ENCODE results near the gene HK1. TPM values are rescaled to one million over a fixed set of nuclear protein-coding genes. Genes with fewer than 3 reads are reported as not detected.

The HK1 gene
- polyA plus RNA-seq, result 10 to 100 TPM in 1 of 4 donors, 1 to 10 TPM in 3; 3.8 to 21.8 (median 9.1) TPM
- long read RNA-seq, donor 1, partial matches to known transcripts, result 0 of 1 reads
- long read RNA-seq, donor 1, other reads (novel, unspliced or antisense), result 0 of 1 reads
- long read RNA-seq, donor 2, partial matches to known transcripts, result 0 of 1 reads
- long read RNA-seq, donor 2, other reads (novel, unspliced or antisense), result 0 of 1 reads
- long read RNA-seq, donor 3, partial matches to known transcripts, result 0 of 1 reads
- long read RNA-seq, donor 3, other reads (novel, unspliced or antisense), result 0 of 1 reads
- long read RNA-seq, donor 4, result 0 reads
- long read RNA-seq, donor 5, partial matches to known transcripts, result 0 of 1 reads
- long read RNA-seq, donor 5, other reads (novel, unspliced or antisense), result 0 of 1 reads
- long read RNA-seq, donor 6, partial matches to known transcripts, result 0 of 3 reads
- long read RNA-seq, donor 6, other reads (novel, unspliced or antisense), result 0 of 3 reads
- long read RNA-seq, donor 7, result 0 reads
- long read RNA-seq, donor 8, result 0 reads
- long read RNA-seq, donor 9, partial matches to known transcripts, result 0 of 1 reads
- long read RNA-seq, donor 9, other reads (novel, unspliced or antisense), result 0 of 1 reads
- long read RNA-seq, donor 10, transcript HK1-202 (18 exons, 3,605 nt), result major isoform, 7 of 7 reads
- long read RNA-seq, donor 10, partial matches to known transcripts, result 0 of 7 reads
- long read RNA-seq, donor 10, other reads (novel, unspliced or antisense), result 0 of 7 reads

DNA sequence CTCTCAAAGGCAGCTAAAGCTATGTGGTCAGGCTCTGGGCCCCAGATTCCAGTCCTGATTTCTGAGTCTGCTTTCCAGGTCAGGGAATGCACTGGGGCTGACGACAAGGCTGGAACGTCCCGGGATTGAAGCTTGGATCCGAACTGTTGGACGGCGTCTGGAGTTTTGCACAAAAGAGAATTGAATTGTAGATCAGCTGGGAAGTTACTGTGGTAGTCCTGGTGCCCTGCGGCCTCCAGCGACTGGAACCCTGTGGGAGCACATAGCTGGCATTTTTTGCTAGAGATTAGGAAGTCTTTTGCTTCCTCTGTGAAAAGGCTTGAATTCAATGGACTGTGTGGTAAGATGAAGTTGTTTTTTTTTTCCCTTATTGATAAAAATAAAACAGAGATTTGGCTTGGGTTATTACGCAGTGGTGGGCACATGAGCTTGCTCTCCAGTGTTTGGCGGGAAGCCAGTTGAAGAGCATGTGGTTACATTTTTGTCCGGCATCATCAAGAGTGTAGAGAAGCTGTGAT lies at the start of gene HK1:
HK1 (plus strand) TSS at position 51 of the 518 bp plus-strand sequence.
- no peak for FAIRE-seq
- Histone ChIP-seq H3K4me1 (ENCODE audit: control insufficient read depth in 3 of 3, insufficient read depth in 2 of 3, low read depth in 1 of 3, low read length in 2 of 3) (no peaks in the 10 kb centered on the region), H3K27me3 (ENCODE audit: control insufficient read depth in 3 of 3, insufficient read depth in 3 of 3, low read length in 3 of 3) (no peaks in the 10 kb centered on the region), H3K9me3 (ENCODE audit: control insufficient read depth in 2 of 2, insufficient read depth in 1 of 2, low read depth in 1 of 2, low read length in 1 of 2) (no peaks in the 10 kb centered on the region), H3K27ac (ENCODE audit: low read depth in 1 of 3, low read length in 2 of 3) (no peak within 1 kb of the TSS), H3K36me3 (ENCODE audit: control insufficient read depth in 3 of 3, insufficient read depth in 2 of 3, low read depth in 1 of 3, low read length in 3 of 3) (no peaks in the 10 kb centered on the region), H3K4me3 (ENCODE audit: low read depth in 1 of 3, low read length in 3 of 3) (no peak within 1 kb of the TSS)
- 60 to 80% (median 78%) methylated on average over 11 of the region's 11 CpGs for WGBS, 3 donors
- DNase-seq, result no peak

DNA sequence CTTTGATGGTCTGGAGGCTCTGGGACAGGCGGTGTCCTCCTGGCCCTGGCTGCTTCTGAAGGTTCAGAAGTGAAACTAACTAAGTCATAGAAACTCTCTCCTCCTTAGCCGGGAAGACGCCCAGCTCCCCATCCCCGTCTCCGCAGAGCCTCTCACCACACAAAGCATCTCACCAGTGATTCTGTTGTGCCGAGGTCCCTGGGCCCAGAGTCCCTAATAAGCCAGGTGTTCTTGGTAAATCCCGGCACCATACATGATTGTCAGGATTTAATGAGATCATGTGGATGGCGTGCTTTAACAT lies 48.7 kb upstream of the HK1 start:
- DNase-seq (no peak), FAIRE-seq (no peak)
- H3K27me3 ChIP-seq (ENCODE audit: control insufficient read depth in 3 of 3, insufficient read depth in 3 of 3, low read length in 3 of 3), result no peaks in the 10 kb centered on the region
- H3K4me3 ChIP-seq (ENCODE audit: low read depth in 1 of 3, low read length in 3 of 3), result peak overlapping the region in 1 of 3 donors; percentile 4
- WGBS, 3 donors, result 13 to 36% (median 25%) methylated on average over 8 of the region's 8 CpGs
- peak overlapping the region; percentile 70 to 94 (median 91) for H3K27ac ChIP-seq (ENCODE audit: low read depth in 1 of 3, low read length in 2 of 3)
- peaks cover 21 to 68% (median 21%) of the 10 kb centered on the region in 3 donors for H3K4me1 ChIP-seq (ENCODE audit: control insufficient read depth in 3 of 3, insufficient read depth in 2 of 3, low read depth in 1 of 3, low read length in 2 of 3)
- peaks cover 2 to 82% (median 12%) of the 10 kb centered on the region in 3 donors for H3K36me3 ChIP-seq (ENCODE audit: control insufficient read depth in 3 of 3, insufficient read depth in 2 of 3, low read depth in 1 of 3, low read length in 3 of 3)
- H3K9me3 ChIP-seq (ENCODE audit: control insufficient read depth in 2 of 2, insufficient read depth in 1 of 2, low read depth in 1 of 2, low read length in 1 of 2), result no peaks in the 10 kb centered on the region

DNA sequence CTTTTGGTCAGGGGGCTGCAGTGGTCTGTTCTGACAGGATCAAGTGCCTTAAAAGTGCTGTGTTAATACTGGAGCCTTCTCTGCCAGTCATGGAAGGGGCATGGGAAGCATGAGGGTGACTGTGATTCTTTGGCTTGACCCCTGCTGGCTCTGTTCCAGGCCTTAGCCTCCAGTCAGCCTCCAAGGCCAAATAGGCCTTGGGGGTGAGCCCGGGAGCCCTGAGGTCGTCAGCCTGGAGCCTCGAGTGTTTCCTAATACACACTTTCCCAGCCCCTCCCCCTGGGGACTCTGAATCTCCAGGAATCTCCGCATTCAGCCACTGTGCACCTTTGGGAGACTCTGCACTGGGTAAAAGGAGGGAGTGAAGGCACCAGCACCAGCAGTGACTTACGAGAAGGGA lies 48.2 kb upstream of the HK1 start:
- no peaks in the 10 kb centered on the region for H3K9me3 ChIP-seq (ENCODE audit: control insufficient read depth in 2 of 2, insufficient read depth in 1 of 2, low read depth in 1 of 2, low read length in 1 of 2)
- peak overlapping the region; percentile 70 to 94 (median 91) for H3K27ac ChIP-seq (ENCODE audit: low read depth in 1 of 3, low read length in 2 of 3)
- peaks cover 15 to 63% (median 16%) of the 10 kb centered on the region in 3 donors for H3K4me1 ChIP-seq (ENCODE audit: control insufficient read depth in 3 of 3, insufficient read depth in 2 of 3, low read depth in 1 of 3, low read length in 2 of 3)
- H3K36me3 ChIP-seq (ENCODE audit: control insufficient read depth in 3 of 3, insufficient read depth in 2 of 3, low read depth in 1 of 3, low read length in 3 of 3), result peaks cover 2 to 88% (median 13%) of the 10 kb centered on the region in 3 donors
- DNase-seq (no peak), FAIRE-seq (no peak)
- H3K27me3 ChIP-seq (ENCODE audit: control insufficient read depth in 3 of 3, insufficient read depth in 3 of 3, low read length in 3 of 3), result no peaks in the 10 kb centered on the region
- no peak overlapping the region for H3K4me3 ChIP-seq (ENCODE audit: low read depth in 1 of 3, low read length in 3 of 3)
- 53 to 69% (median 68%) methylated on average over 5 of the region's 5 CpGs for WGBS, 3 donors

DNA sequence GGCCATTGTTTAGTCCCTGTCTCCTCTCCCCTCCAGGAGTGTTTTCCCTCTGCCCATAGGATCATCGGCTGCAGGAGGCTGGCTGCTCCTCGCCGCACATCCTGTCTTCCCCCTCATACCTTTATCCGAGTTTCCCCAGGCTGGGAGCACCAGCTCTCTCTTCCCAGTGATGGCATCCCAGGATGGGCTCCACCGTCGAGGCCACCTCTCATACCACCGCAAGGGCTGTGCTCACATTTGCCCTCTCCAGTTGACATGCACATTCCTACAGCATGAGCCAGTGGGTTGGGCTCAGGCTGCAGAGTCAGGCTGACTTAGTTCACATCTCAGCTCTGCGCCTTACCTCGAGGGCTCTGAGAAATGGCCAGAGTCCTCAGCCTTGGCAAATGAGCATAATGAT lies 46.0 kb upstream of the HK1 start:
- Histone ChIP-seq H3K27ac (ENCODE audit: low read depth in 1 of 3, low read length in 2 of 3) (peak overlapping the region in 2 of 3 donors; percentile 7 to 27), H3K27me3 (ENCODE audit: control insufficient read depth in 3 of 3, insufficient read depth in 3 of 3, low read length in 3 of 3) (no peaks in the 10 kb centered on the region), H3K4me1 (ENCODE audit: control insufficient read depth in 3 of 3, insufficient read depth in 2 of 3, low read depth in 1 of 3, low read length in 2 of 3) (peaks cover 8 to 44% (median 11%) of the 10 kb centered on the region in 3 donors), H3K36me3 (ENCODE audit: control insufficient read depth in 3 of 3, insufficient read depth in 2 of 3, low read depth in 1 of 3, low read length in 3 of 3) (peaks cover 2 to 87% (median 15%) of the 10 kb centered on the region in 3 donors), H3K9me3 (ENCODE audit: control insufficient read depth in 2 of 2, insufficient read depth in 1 of 2, low read depth in 1 of 2, low read length in 1 of 2) (no peaks in the 10 kb centered on the region), H3K4me3 (ENCODE audit: low read depth in 1 of 3, low read length in 3 of 3) (no peak overlapping the region)
- FAIRE-seq (no peak), DNase-seq (peak; percentile 32 to 70)
- WGBS, 3 donors, result 70 to 86% (median 76%) methylated on average over 9 of the region's 9 CpGs

DNA sequence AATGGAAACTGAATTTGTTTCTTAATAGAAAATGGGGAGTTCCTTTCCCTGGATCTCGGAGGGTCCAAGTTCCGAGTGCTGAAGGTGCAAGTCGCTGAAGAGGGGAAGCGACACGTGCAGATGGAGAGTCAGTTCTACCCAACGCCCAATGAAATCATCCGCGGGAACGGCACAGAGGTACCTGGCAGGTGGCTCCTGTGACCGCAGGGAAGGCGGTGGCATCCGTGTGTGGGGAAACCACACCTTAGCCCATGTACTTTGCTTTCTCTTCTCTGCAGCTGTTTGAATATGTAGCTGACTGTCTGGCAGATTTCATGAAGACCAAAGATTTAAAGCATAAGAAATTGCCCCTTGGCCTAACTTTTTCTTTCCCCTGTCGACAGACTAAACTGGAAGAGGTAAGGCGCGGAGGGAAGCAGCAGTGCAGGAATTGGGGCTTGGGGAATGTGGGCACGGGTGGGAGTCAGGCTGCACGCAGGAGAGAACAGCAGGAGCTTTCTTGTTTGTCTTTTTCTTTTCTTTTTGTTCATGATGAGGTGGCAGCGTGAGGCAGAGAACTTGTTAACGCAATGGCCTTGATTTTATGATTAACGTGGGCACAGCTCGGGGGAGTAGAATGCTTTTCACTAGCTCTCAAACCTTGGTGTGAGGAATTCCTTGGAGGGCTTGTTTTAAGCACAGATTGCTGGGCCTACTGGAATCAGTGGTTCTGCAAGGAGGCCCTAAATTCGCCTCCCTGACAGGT lies 45.4 kb upstream of the HK1 start:
- FAIRE-seq (no peak), DNase-seq (peak in 1 of 2 donors; percentile 82)
- Histone ChIP-seq H3K27me3 (ENCODE audit: control insufficient read depth in 3 of 3, insufficient read depth in 3 of 3, low read length in 3 of 3) (no peaks in the 10 kb centered on the region), H3K9me3 (ENCODE audit: control insufficient read depth in 2 of 2, insufficient read depth in 1 of 2, low read depth in 1 of 2, low read length in 1 of 2) (no peaks in the 10 kb centered on the region), H3K4me3 (ENCODE audit: low read depth in 1 of 3, low read length in 3 of 3) (no peak overlapping the region), H3K27ac (ENCODE audit: low read depth in 1 of 3, low read length in 2 of 3) (peak overlapping the region in 1 of 3 donors; percentile 27), H3K4me1 (ENCODE audit: control insufficient read depth in 3 of 3, insufficient read depth in 2 of 3, low read depth in 1 of 3, low read length in 2 of 3) (peaks cover 7 to 44% (median 8%) of the 10 kb centered on the region in 3 donors), H3K36me3 (ENCODE audit: control insufficient read depth in 3 of 3, insufficient read depth in 2 of 3, low read depth in 1 of 3, low read length in 3 of 3) (peaks cover 2 to 83% (median 15%) of the 10 kb centered on the region in 3 donors)
- 37 to 72% (median 54%) methylated on average over 22 of the region's 22 CpGs for WGBS, 3 donors

DNA sequence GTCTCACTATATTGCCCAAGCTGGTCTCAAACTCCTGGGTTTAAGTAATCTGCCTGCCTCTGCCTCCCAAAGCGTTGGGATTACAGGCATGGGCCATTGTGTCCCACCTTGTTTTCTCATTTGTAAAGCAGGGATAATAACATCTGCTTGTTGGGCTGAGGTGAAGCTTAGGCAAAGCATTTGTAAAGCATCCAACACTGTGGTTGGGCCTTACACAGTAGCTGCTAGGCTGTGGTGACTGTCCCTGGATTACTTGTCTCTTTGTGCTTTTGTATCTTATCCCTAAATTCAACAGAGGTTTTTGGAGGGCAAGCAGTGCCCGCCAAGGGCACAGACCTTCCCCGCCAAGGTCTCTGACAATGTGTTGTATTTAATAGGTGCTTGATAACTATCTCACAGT lies 43.8 kb upstream of the HK1 start:
- DNase-seq (no peak), FAIRE-seq (no peak)
- no peak overlapping the region for H3K4me3 ChIP-seq (ENCODE audit: low read depth in 1 of 3, low read length in 3 of 3)
- H3K4me1 ChIP-seq (ENCODE audit: control insufficient read depth in 3 of 3, insufficient read depth in 2 of 3, low read depth in 1 of 3, low read length in 2 of 3), result peaks cover 4 to 31% (median 4%) of the 10 kb centered on the region in 3 donors
- WGBS, 3 donors, result 94 to 97% (median 95%) methylated on average over 3 of the region's 3 CpGs
- no peak overlapping the region for H3K27ac ChIP-seq (ENCODE audit: low read depth in 1 of 3, low read length in 2 of 3)
- no peaks in the 10 kb centered on the region for H3K27me3 ChIP-seq (ENCODE audit: control insufficient read depth in 3 of 3, insufficient read depth in 3 of 3, low read length in 3 of 3)
- H3K36me3 ChIP-seq (ENCODE audit: control insufficient read depth in 3 of 3, insufficient read depth in 2 of 3, low read depth in 1 of 3, low read length in 3 of 3), result peaks cover 2 to 80% (median 20%) of the 10 kb centered on the region in 3 donors
- H3K9me3 ChIP-seq (ENCODE audit: control insufficient read depth in 2 of 2, insufficient read depth in 1 of 2, low read depth in 1 of 2, low read length in 1 of 2), result no peaks in the 10 kb centered on the region

DNA sequence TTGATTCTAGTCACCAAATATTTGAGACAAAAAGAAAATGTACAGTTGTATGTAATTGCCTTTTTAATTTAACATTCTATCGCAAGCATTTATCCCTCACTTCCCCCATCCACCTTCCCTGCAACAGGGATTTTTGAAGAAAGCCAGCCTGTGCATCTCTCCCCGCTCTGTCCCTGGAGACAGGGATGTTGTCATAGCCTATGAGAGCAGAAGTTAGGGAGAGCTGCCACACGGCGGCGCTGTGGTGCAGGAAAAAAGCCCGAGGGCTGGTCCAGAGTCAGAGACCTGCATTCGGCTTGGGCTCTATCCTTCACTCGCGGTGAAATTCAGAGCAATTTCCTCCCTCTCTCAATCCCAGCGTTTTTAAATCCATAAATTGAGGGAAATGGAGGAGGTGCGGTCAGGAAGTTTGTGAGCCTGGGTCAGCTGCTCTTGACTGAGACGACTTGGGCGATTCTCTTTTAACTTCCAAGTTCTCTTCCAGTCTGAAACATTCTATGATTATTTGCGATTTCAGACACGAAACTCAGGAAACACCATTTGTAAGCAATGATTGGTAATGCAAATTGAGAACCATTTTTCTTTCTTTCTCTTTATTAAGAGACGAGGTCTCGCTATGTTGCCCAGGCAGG lies 40.7 kb upstream of the HK1 start:
- Histone ChIP-seq H3K4me1 (ENCODE audit: control insufficient read depth in 3 of 3, insufficient read depth in 2 of 3, low read depth in 1 of 3, low read length in 2 of 3) (peaks cover 0 to 5% (median 0%) of the 10 kb centered on the region in 3 donors), H3K36me3 (ENCODE audit: control insufficient read depth in 3 of 3, insufficient read depth in 2 of 3, low read depth in 1 of 3, low read length in 3 of 3) (peaks cover 3 to 78% (median 27%) of the 10 kb centered on the region in 3 donors), H3K9me3 (ENCODE audit: control insufficient read depth in 2 of 2, insufficient read depth in 1 of 2, low read depth in 1 of 2, low read length in 1 of 2) (no peaks in the 10 kb centered on the region), H3K27ac (ENCODE audit: low read depth in 1 of 3, low read length in 2 of 3) (no peak overlapping the region), H3K27me3 (ENCODE audit: control insufficient read depth in 3 of 3, insufficient read depth in 3 of 3, low read length in 3 of 3) (no peaks in the 10 kb centered on the region), H3K4me3 (ENCODE audit: low read depth in 1 of 3, low read length in 3 of 3) (no peak overlapping the region)
- WGBS, 3 donors, result 28 to 34% (median 30%) methylated on average over 17 of the region's 17 CpGs
- FAIRE-seq (no peak), DNase-seq (peak; percentile 79 to 88)

Measured in small intestine (tissue), 16 donors.